Heart left ventricle (tissue), 13 donors: ENCODE measurements around the gene MET.
A peak's percentile ranks its signal among the peaks of the same experiment; 100 is the strongest.

Experiments used
- CTCF ChIP-seq, 12 donors: fragments of 200-600 bp; sonication (generic) in 4 of 12; IDR thresholded peaks; one replicate each; pipeline versions ENCODE4 v1.5.0 to v1.8.0; 2018 to 2022; ENCODE audit warnings: antibody characterized with exemption in 12 of 12, mild to moderate bottlenecking in 5 of 12
- POLR2A ChIP-seq, 2 donors: fragments of 450-650 bp; IDR thresholded peaks; one replicate each; pipeline ENCODE4 v1.6.1; 2017; ENCODE audit warnings: antibody characterized with exemption in 2 of 2, mild to moderate bottlenecking in 2 of 2, moderate library complexity in 2 of 2
- donor health status: ischemic (EF 13 %, LVEDD 7.1; RV severe dilation, severe dysfunction).
- donor health status: DM: no; HTN: yes; CAD: no.
- donor health status: DM: no; HTN: no; CAD: no.
- donor health status: ischemic (EF 25% LVEDD 6.9; RV normal size, moderate dysfunction).
- donor health status: ischemic (EF 25% LVEDD 5.7; RV mildly dilated, moderate dysfunction).
- donor health status: ischemic (EF 35%, LVEDD 5.7; RV mildly dilated, moderate dysfunction).
- donor health status: nonischemic (EF 11% LVEDD 7.7; RV severe dilation, severe dysfunction).
- donor health status: DM: yes; HTN: yes; CAD: no.
- donor health status: PGD.
- donor health status: ischemic (EF 29% LVEDD 5.4; RV normal size, mild dysfunction).
- donor health status: nonischemic (EF 23%, LVEDD 6.1; RV moderate dilation, normal function).

GRCh38 chr7:116786791-116787443, 114.9 kb downstream of the MET start:
- TF ChIP-seq CTCF (IDR thresholded peaks at IDR 0.05), result peak; percentile 20 to 54 (median 32)
- no peak for TF ChIP-seq POLR2A (IDR thresholded peaks at IDR 0.05)
